Astrocyte of the cerebellum (primary cell): Measurements from ENCODE around the gene LINC01488.

ENCODE experiments used
- DNase-seq: peaks from one replicate; pipeline ENCODE4 v3.0.0-alpha.2; 2011; ENCODE audit warnings: low read depth
- H3K4me3 ChIP-seq: 2 replicates; pipeline ENCODE4 v1.5.1; 2011; ENCODE audit warnings: mild to moderate bottlenecking, low read depth, low read length, moderate library complexity
- CTCF ChIP-seq: IDR thresholded peaks from 2 replicates; pipeline ENCODE4 v1.5.1; 2012; ENCODE audit warnings: low read length, low read depth, moderate library complexity, mild to moderate bottlenecking; ENCODE audit errors: missing control alignments
- in situ Hi-C: cut with HindIII; loops from 2 replicates; pipeline ENCODE4 v1.10.0; 2017; ENCODE audit warnings: low sequenced_read_pairs

The LINC01488 gene

GRCh38 chr11:69496631-69497220 lies 15.3 kb downstream of the LINC01488 start:
- DNase-seq: no peak
- in situ Hi-C loops: no loop called here
- no peak for TF ChIP-seq CTCF
- no peak overlapping the region for H3K4me3 ChIP-seq

GRCh38 chr11:69497221-69497787 lies 15.8 kb downstream of the LINC01488 start:
- peak; percentile 97 for DNase-seq
- no peak overlapping the region for H3K4me3 ChIP-seq
- in situ Hi-C loops: no loop called here
- TF ChIP-seq CTCF: no peak

- in situ Hi-C loops: no loop called here
- no peak for TF ChIP-seq CTCF
- H3K4me3 ChIP-seq: no peak overlapping the region
- no peak for DNase-seq
Observed at GRCh38 chr11:69498614-69499175, 17.2 kb downstream of the LINC01488 start.

GRCh38 chr11:69499186-69499917 lies 17.9 kb downstream of the LINC01488 start:
- no peak for DNase-seq
- TF ChIP-seq CTCF: no peak
- no peak overlapping the region for H3K4me3 ChIP-seq
- in situ Hi-C loops: no loop called here

- in situ Hi-C loops: no loop called here
- TF ChIP-seq CTCF: no peak
- DNase-seq: no peak
- H3K4me3 ChIP-seq: no peak overlapping the region
Observed at GRCh38 chr11:69499918-69500284, 18.4 kb downstream of the LINC01488 start.

- in situ Hi-C loops: no loop called here
- no peak for DNase-seq
- no peak for TF ChIP-seq CTCF
- H3K4me3 ChIP-seq: no peak overlapping the region
Observed at GRCh38 chr11:69500285-69501120, 19.0 kb downstream of the LINC01488 start.
